GM10847 (cell line): ENCODE results near the gene NT5DC3.

Experiments used
- POLR2A ChIP-seq: IDR thresholded peaks from 2 replicates; pipeline ENCODE4 v1.6.1; 2011; ENCODE audit not compliant: insufficient read length; ENCODE audit errors: extremely low read depth

Gene NT5DC3

DNA sequence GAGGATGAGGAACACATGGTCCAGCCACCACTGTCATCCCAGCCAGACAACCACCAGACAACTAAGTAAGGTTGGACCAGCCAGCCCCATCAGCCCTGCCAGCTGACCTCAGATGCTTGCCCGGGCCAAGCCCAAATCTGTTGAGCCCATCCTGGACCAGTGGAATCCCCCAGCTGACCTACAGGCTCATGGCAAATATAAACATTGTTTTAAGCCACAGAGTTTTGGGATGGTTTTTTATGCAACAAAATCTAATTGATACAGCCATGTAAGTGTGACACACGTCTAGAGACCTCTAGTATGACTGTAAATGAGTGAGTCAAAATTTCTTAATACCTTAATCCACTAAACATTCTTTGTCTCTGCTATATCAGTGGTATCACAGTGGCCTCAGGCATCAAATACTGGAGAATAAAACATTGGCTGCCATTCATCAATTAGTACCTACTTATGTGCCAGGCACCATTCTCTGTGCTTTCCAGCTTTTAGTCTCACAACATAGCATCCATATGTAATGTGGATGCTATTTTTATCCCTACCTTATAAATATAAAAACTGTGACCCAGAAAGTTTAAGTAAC, 24.2 kb upstream of the NT5DC3 start:
- TF ChIP-seq POLR2A = no peak

DNA sequence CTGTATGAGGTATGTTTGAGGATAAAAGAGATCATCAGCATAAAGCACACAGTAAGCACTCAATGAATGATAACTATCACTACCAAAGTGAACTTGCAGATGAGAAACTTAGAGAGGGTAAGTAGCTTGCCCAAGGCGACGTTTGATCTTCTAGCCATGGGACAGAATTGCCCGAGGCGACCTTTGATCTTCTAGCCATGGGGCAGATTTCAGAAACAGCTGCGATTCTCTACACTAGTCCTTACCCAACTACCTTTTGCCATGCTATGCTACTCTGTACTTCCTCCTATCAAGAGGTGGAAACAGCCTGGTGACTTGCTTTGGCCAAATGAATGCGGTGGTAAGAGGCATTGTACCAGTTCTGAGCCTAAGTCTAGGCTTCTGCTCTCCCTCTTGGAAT, 23.7 kb upstream of the NT5DC3 start:
- TF ChIP-seq POLR2A = no peak

DNA sequence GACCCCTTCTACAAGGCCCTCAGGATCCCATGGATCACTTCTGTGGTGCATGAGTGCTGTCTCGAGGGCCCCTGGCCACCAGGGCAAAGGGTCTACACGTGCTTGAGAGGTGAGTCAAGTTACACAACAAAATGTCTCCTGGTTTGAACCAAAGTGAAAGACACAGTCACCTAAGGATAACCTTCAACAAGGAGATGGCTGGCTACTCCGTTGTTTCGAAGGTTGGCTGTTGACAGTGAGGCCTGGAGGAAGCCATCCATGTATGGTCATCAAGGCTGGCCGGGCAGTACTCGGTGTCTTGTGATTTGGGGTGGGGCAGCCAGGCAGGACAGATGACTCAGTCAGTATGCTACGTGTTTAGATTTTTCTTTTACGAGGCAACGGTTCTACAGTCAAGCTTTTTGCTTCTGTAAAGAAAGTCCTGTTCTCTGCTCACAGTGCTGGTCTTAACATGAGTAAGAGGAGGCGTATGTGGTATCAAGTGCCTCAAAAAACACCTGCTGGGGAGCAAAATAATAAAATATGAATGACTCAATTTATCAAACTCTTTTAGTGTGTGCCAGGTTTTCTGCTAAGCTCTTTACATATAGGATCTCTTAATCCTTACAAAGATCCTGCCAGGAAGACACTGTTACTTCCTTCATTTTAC, 18.0 kb upstream of the NT5DC3 start:
- no peak for TF ChIP-seq POLR2A

DNA sequence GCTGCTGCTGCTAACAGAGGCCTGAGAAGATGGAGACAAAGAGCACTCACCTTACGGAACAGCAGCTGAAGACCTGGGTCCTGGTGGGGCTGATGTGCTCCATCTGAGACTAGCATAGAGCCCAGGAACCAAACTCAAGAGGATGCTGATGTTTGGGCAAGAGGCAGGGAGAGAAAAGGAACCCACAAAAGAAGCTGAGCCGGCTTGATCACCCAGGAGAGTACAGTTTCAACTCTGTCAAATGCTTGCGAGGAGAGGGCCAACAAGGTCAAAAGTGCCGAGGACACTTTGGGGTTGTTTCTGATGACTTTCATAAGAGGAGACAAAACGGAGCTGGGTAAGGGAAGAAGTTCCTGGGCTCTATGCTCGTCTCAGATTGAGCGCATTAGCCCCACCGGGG, 17.3 kb upstream of the NT5DC3 start:
- TF ChIP-seq POLR2A = no peak

DNA sequence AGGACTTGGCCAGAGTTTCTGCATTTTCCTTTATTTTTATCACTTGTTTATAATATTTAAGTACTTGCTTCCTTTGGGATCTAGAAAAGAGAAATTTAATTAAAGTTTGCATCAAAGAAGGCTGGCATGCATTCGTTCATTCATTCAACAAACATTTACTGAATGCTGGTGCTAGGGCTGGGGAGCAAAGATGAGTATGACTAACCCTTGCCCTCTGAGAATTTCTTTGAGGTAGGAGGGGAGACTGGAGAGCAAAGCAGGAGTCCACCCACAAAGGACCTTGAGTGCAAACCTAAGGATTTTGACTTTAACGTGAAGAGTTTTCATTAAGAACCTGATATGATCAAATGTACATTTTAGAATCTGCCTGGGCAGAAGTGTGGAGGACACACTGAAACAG, 16.1 kb upstream of the NT5DC3 start:
- TF ChIP-seq POLR2A = no peak

DNA sequence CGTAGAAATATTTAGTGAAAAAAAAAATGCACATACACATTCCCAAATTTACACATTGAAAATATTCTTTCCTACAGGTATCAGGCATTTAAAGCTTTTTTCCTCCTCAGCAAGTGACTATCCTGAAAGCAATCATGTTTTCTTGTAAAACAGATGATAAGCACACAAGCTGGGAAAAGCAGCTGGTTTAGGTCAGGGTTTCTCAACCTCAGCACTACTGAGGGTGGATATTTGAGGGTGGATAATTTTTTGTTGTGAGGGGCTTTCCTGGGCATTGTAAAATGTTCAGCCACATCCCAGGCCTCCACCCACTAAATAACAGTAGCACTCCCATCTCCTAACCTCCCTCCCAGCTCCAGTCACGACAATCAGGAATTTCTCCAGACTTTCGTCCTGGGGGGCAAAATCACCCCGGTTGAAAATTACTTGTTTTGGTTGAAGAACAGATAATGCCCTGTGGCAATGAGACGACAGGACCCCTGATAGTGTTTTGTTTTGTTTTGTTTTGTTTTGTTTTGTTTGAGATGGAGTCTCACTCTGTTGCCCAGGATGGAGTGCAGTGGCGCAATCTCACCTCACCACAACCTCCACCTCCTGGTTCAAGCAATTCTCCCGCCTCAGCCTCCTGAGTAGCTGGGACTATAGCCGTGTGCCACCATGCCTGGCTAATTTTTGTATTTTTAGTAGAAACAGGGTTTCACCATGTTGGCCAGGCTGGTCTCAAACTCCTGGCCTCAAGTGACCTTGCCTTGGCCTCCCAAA, 15.0 kb upstream of the NT5DC3 start:
- no peak for TF ChIP-seq POLR2A

DNA sequence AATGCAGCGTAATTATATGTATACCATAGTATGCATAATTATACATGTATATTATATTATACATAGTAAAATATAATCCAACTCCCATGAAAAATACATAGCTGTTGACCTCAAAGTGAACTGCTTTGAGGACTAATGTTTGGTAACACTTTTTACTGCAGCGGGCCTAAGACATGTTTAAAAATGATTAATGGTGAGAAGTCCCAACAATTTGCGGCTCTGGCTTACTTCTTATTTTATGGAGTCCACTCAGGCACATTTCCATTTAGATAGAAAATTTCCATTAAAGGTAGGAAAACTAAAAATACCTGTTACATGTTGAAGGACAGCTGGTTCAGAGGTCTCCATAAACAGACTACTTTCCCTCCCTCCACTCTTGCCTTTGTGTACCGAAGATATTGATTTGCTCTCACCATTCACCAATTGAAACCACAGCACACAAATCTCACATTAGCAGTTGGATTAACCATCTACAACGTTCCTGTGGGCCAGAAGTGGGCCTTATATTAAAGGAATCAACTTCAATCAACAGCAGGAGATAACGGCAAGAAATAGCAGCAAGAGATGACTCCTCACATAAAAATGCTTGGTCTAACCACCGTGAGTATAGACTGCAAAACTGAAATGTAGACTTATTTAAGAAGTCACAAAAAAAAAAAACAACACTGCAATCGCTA, 14.1 kb upstream of the NT5DC3 start:
- TF ChIP-seq POLR2A = no peak

DNA sequence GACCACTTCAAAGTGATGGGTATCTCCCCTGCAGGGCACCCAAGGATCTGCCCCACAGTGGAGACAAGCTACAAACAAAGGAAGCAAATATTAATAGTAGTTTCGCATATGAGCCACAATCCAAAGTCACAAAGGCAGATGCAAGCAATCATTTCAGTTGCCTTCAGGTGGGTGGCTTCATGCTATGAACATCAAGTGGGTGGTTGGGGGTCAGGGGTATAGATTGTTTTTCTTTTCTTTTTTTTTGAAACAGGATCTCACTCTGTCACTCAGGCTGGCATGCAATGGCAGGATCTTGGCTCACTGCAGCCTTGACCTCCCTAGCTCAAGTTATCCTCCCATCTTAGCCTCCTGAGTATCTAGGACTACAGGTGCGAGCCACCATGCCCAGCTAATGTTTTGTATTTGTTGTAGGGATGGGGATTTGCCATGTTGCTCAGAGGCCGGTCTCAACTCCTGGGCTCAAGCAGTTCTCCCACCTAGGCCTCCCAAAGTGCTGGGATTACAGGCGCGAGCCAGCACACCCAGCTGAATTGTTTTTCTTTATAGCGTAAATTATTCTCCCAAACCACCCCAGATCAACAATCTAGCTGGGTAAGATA, 13.4 kb upstream of the NT5DC3 start:
- no peak for TF ChIP-seq POLR2A

DNA sequence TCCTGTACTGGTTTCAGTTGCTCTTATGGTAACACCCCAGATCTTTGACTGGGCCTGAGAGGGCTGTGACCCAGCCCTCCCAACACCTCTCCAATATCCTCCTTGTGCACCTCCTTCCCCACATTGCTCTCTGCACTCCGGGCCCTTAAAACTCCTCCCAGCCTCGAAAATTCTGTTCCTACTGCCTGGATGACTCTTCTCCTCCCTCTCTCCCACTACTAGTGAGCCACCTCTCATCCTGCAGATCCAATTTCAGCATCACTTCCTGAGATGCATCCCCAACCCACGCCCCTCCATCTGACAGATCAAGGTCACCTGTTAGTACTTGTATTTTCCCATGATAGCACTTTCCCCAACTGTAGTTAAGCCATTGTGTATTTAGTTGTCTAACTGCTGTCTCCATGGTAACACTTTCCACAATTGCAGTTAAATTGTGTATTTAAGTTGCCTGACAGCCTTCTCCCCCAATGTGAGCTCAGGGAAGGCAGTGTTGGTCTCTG, 11.5 kb upstream of the NT5DC3 start:
- TF ChIP-seq POLR2A = no peak

DNA sequence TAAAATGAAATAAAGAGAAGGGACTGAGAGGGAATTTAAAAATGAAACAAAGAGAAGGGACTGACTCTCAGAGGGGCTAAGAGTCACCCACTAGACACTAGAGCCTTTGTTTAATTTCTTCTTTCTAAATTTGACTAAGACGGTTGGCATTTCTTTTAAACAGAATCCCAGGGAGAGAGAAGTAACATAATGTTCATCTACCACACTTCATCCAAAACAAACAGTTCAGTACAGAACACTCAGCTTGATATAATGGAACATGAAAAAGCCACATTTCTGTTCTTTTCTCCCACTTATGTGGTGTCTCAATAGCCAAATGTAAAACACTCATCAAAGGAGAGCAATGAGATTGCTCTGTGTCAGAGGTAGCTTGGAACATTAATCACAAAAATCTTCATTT, 10.1 kb upstream of the NT5DC3 start:
- no peak for TF ChIP-seq POLR2A

DNA sequence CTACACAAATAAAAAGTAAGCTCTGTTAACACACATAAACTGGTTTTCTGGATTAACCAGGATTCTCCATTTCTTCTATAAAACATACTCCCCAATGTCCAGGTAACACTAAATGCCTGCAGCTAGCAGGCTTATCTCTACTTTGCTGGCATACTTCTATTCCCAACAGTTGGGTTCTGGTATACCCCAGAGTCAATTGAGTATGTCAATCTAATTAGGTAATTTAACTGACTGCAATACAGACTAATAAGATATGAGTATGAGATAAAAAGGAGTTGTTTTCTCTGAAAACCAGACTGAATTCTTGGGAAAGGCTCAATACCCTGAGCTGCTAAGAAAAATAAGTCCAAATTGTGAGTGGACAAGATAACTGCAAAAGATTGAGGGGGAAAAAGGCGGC, 9.4 kb upstream of the NT5DC3 start:
- no peak for TF ChIP-seq POLR2A

DNA sequence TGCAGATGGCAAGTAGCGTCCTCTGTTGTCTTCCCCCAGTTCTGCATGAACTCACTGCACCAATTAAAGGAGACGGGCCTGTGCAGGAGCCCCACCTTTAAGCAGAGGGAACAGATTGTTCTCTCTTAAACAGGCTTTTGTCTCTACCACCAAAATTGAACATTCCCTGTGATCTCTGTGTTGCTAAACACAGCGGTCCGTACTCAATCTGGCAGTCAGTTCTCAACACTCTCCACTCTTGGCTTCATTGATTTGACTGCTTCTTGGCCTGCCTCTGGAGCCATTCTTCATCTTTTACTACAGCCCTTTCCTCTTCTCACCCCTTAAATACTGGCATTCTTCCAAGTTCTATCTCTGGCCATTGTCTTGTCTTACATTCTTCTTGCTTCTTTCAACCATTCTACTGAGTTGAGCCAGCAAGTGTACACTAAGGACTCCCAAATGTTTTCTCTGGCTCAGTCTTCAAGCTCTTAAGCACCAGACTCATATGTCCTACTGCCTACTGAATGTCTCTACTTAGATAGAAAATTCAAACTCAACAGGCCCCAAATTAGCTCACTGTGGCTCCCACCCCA, 8.0 kb upstream of the NT5DC3 start:
- no peak for TF ChIP-seq POLR2A

DNA sequence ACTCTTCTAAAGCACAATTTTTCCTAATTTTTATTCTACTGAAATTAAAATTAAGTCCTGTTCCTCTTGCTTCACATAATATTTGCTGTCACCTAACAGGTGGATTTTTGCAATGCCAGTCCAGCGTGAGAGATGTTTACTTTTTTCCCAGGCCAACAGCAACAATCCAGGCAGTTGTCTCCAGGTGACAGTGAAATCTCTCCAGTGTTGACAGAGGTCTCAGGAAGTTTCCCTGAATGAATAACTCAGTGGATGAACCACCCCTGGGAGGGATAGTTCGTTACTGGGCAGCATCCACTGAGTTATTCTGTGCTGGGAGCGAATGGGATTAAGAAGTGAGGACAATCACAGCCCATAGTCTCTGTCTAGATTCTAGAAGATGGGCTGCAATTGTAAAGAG, 7.1 kb upstream of the NT5DC3 start:
- TF ChIP-seq POLR2A = no peak

DNA sequence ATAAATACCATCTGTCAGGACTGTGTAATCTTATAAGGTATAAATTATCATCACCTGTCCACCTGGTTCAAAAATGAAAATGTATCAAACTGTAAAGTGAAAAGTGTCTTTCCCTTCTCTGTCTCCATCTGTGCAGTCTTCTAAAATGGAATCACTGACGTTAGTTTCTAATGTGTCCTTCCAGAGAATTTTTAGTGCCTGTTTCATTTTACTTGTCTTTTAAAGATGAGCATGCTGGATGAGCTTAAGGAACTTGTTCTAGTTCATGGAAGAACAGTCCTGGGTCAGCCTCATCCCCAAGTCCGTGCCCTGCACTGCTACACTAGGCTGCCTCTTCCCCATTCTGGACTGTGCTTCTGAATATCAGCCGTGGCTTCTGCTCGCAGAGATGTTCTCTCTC, 5.4 kb upstream of the NT5DC3 start:
- no peak for TF ChIP-seq POLR2A

DNA sequence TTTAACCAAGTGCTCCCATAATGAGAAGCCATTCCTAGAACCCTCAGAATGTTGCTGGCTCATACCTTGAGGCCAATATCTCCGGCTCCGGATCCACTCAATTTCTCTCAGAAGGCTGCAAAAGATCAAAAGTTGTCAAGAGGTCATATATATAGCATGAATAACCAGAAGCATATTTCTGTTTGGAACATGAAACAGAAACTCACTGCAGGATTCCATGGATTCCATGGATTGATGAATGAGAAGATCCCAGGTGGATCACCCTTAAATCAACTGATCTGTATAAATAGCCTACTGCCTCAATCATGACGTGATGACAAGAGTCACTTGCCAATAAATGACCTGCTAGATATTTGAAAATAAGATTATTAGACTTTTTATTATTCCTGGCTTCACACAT, 3.3 kb upstream of the NT5DC3 start:
- no peak for TF ChIP-seq POLR2A
